Breast epithelium (tissue), 3 donors: ENCODE data around the gene TRIM24.

Experiments
- POLR2A ChIP-seq: fragments of 450-650 bp; IDR thresholded peaks from one replicate; pipeline ENCODE4 v1.6.1; 2016; ENCODE audit warnings: antibody characterized with exemption, mild to moderate bottlenecking, moderate library complexity
- POLR2AphosphoS5 ChIP-seq, 3 donors: sonication (generic); formaldehyde crosslinking; IDR thresholded peaks; one replicate each; pipeline ENCODE4 v1.6.1; 2017; ENCODE audit warnings: antibody characterized with exemption in 3 of 3
- TF ChIP-seq, protein P1 (sequence below), 3 donors: fragments of 450-650 bp; IDR thresholded peaks; one replicate each; pipeline ENCODE4 v1.5.1; 2016 to 2017; ENCODE audit warnings: antibody characterized with exemption in 3 of 3, mild to moderate bottlenecking in 3 of 3, moderate library complexity in 3 of 3

DNA sequence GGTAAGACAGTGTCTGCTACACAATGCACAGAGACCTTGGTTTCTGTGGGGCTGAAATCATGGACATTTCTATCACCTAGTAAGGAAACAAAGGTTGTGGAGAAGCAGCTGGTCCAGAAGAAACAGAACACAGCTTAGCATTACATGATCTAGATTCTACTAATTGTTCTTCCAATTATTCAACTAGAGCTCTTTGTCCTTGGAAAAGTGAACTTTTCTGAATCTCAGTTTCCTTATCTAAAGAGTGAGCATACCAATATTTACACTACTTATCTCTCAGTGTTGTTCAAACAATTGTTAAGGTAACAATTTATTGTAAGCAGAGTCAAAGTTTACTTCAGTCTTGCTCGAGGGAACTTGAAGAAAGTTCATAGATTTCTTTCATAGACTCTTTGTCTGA is 42.3 kb upstream of the TRIM24 start:
- TF ChIP-seq, protein P1, sequence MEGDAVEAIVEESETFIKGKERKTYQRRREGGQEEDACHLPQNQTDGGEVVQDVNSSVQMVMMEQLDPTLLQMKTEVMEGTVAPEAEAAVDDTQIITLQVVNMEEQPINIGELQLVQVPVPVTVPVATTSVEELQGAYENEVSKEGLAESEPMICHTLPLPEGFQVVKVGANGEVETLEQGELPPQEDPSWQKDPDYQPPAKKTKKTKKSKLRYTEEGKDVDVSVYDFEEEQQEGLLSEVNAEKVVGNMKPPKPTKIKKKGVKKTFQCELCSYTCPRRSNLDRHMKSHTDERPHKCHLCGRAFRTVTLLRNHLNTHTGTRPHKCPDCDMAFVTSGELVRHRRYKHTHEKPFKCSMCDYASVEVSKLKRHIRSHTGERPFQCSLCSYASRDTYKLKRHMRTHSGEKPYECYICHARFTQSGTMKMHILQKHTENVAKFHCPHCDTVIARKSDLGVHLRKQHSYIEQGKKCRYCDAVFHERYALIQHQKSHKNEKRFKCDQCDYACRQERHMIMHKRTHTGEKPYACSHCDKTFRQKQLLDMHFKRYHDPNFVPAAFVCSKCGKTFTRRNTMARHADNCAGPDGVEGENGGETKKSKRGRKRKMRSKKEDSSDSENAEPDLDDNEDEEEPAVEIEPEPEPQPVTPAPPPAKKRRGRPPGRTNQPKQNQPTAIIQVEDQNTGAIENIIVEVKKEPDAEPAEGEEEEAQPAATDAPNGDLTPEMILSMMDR (IDR thresholded peaks at IDR 0.05) = no peak
- TF ChIP-seq POLR2AphosphoS5 (IDR thresholded peaks at IDR 0.05) (no peak), POLR2A (no peak)
